GM19324 (cell line): ENCODE results near the gene LAMC3.

ENCODE experiments used
- ATAC-seq: cut with Tn5 transposase; IDR thresholded peaks from one replicate; pipeline ENCODE4 v1.9.1; 2021; ENCODE audit warnings: mild to moderate bottlenecking, moderate library complexity; ENCODE audit not compliant: unreplicated experiment, low FRiP score

Gene LAMC3

GRCh38 chr9:130975932-130976841, 32.8 kb upstream of the LAMC3 start:
- ATAC-seq: no peak

- no peak for ATAC-seq
Measured at GRCh38 chr9:130977811-130978221, 31.2 kb upstream of the LAMC3 start.

- no peak for ATAC-seq
Measured at GRCh38 chr9:130979591-130980385, 29.2 kb upstream of the LAMC3 start.

- no peak for ATAC-seq
Measured at GRCh38 chr9:130980526-130980925, 28.4 kb upstream of the LAMC3 start.

- no peak for ATAC-seq
Measured at GRCh38 chr9:130981002-130981755, 27.8 kb upstream of the LAMC3 start.

- no peak for ATAC-seq
Measured at GRCh38 chr9:130981756-130982137, 27.2 kb upstream of the LAMC3 start.

GRCh38 chr9:130982636-130983358, 26.2 kb upstream of the LAMC3 start:
- no peak for ATAC-seq

- ATAC-seq: no peak
Measured at GRCh38 chr9:130983359-130983670, 25.7 kb upstream of the LAMC3 start.

- no peak for ATAC-seq
Measured at GRCh38 chr9:130983970-130984369, 25.0 kb upstream of the LAMC3 start.

GRCh38 chr9:130984521-130984920, 24.5 kb upstream of the LAMC3 start:
- no peak for ATAC-seq

GRCh38 chr9:130985029-130985428, 23.9 kb upstream of the LAMC3 start:
- ATAC-seq: no peak

- ATAC-seq: no peak
Measured at GRCh38 chr9:130985606-130986162, 23.3 kb upstream of the LAMC3 start.

GRCh38 chr9:130986356-130986965, 22.5 kb upstream of the LAMC3 start:
- no peak for ATAC-seq

- ATAC-seq: no peak
Measured at GRCh38 chr9:130987054-130987453, 21.9 kb upstream of the LAMC3 start.

- ATAC-seq: no peak
Measured at GRCh38 chr9:130987738-130988399, 21.1 kb upstream of the LAMC3 start.

GRCh38 chr9:130988400-130988747, 20.6 kb upstream of the LAMC3 start:
- no peak for ATAC-seq

GRCh38 chr9:130988905-130989304, 20.1 kb upstream of the LAMC3 start:
- no peak for ATAC-seq

- ATAC-seq: no peak
Measured at GRCh38 chr9:130989391-130989790, 19.6 kb upstream of the LAMC3 start.

GRCh38 chr9:130989891-130990290, 19.1 kb upstream of the LAMC3 start:
- ATAC-seq: no peak
